Measurements from ENCODE around the gene PIK3CD.
A peak's percentile ranks its signal among the peaks of the same experiment; 100 is the strongest.

The PIK3CD gene

GRCh38 chr1:9651220-9651564 is 339 bp upstream of the PIK3CD start:
- TF ChIP-seq CTCF (IDR thresholded peaks at IDR 0.05; ENCODE audit: low read depth, low read length): no peak
- no peak overlapping the region for H3K27ac ChIP-seq
- DNase-seq: no peak
- peak overlapping the region; percentile 58 for H3K4me3 ChIP-seq (ENCODE audit: low read depth, low read length)
- H3K27me3 ChIP-seq (ENCODE audit: insufficient read depth, low read depth, severe bottlenecking): no peaks in the 10 kb centered on the region
- no peaks in the 10 kb centered on the region for H3K36me3 ChIP-seq
- no peaks in the 10 kb centered on the region for H3K9me3 ChIP-seq (ENCODE audit: severe bottlenecking)

- H3K9me3 ChIP-seq (ENCODE audit: severe bottlenecking): no peaks in the 10 kb centered on the region
- no peak for DNase-seq
- H3K27me3 ChIP-seq (ENCODE audit: insufficient read depth, low read depth, severe bottlenecking): no peaks in the 10 kb centered on the region
- peak overlapping the region; percentile 58 for H3K4me3 ChIP-seq (ENCODE audit: low read depth, low read length)
- H3K36me3 ChIP-seq: no peaks in the 10 kb centered on the region
- no peak overlapping the region for H3K27ac ChIP-seq
- no peak for TF ChIP-seq CTCF (IDR thresholded peaks at IDR 0.05; ENCODE audit: low read depth, low read length)
Measured at GRCh38 chr1:9652379-9653209, 1.1 kb downstream of the PIK3CD start.

- no peak for TF ChIP-seq CTCF (IDR thresholded peaks at IDR 0.05; ENCODE audit: low read depth, low read length)
- no peak overlapping the region for H3K27ac ChIP-seq
- DNase-seq: no peak
- H3K9me3 ChIP-seq (ENCODE audit: severe bottlenecking): no peaks in the 10 kb centered on the region
- H3K27me3 ChIP-seq (ENCODE audit: insufficient read depth, low read depth, severe bottlenecking): no peaks in the 10 kb centered on the region
- H3K36me3 ChIP-seq: no peaks in the 10 kb centered on the region
- no peak overlapping the region for H3K4me3 ChIP-seq (ENCODE audit: low read depth, low read length)
Measured at GRCh38 chr1:9653210-9653490, 1.6 kb downstream of the PIK3CD start.

- no peak for TF ChIP-seq CTCF (IDR thresholded peaks at IDR 0.05; ENCODE audit: low read depth, low read length)
- DNase-seq: no peak
- H3K27ac ChIP-seq: no peak overlapping the region
- H3K4me3 ChIP-seq (ENCODE audit: low read depth, low read length): no peak overlapping the region
- H3K9me3 ChIP-seq (ENCODE audit: severe bottlenecking): no peaks in the 10 kb centered on the region
- no peaks in the 10 kb centered on the region for H3K36me3 ChIP-seq
- no peaks in the 10 kb centered on the region for H3K27me3 ChIP-seq (ENCODE audit: insufficient read depth, low read depth, severe bottlenecking)
Measured at GRCh38 chr1:9653491-9654050, 2.0 kb downstream of the PIK3CD start.

- H3K9me3 ChIP-seq (ENCODE audit: severe bottlenecking): no peaks in the 10 kb centered on the region
- H3K4me3 ChIP-seq (ENCODE audit: low read depth, low read length): no peak overlapping the region
- TF ChIP-seq CTCF (IDR thresholded peaks at IDR 0.05; ENCODE audit: low read depth, low read length): no peak
- no peak for DNase-seq
- H3K27me3 ChIP-seq (ENCODE audit: insufficient read depth, low read depth, severe bottlenecking): no peaks in the 10 kb centered on the region
- H3K36me3 ChIP-seq: no peaks in the 10 kb centered on the region
- H3K27ac ChIP-seq: no peak overlapping the region
Measured at GRCh38 chr1:9654051-9654833, 2.7 kb downstream of the PIK3CD start.

Data from WERI-Rb-1 (cell line).